K562 (cell line): ENCODE data around the gene SNX9. TPM values are rescaled to one million over a fixed set of nuclear protein-coding genes. Genes with fewer than 3 reads are reported as not detected.
A peak's percentile ranks its signal among the peaks of the same experiment; 100 is the strongest.

Experiments used
- ATAC-seq: fragments of 200-7000 bp; cut with Tn5 transposase; 3 replicates; pipeline ENCODE4 v1.9.1; 2020; ENCODE audit warnings: moderate library complexity
- BruUV-seq: library from RNA; stranded (reverse); fragments of 400-500 nt; replicated peaks from 2 replicates; lab custom pipeline; 2021; lab: Mats Ljungman, UMichigan
- CTCF ChIA-PET: fragments of 300-600 bp; formaldehyde crosslinking; extraction: SDS; loops from one replicate; lab custom pipeline; 2021; ENCODE audit warnings: low intra/inter-chr PET ratio; lab: Yijun Ruan, JAX
- POLR2A ChIA-PET: fragments of 300-600, 350-650 bp; sonication (Branson Sonifier 250); formaldehyde crosslinking; extraction: SDS; loops from one replicate; lab custom pipeline; 2021; ENCODE audit warnings: antibody characterized with exemption, inconsistent platforms; lab: Yijun Ruan, JAX
- DNase-seq, 4 experiments: peaks; one replicate each; pipeline versions ENCODE4 v3.0.0 to v3.0.0-alpha.2; 2011 to 2018; ENCODE audit warnings: low spot score in 3 of 4, mixed read lengths in 3 of 4; ENCODE audit errors: extremely low read depth in 1 of 4
- FAIRE-seq: peaks from 2 replicates; lab custom pipeline; 2011; peaks lifted over from hg19 to GRCh38; lab: Jason Lieb, UNC
- H2AFZ ChIP-seq: 2 replicates; pipeline ENCODE4 v1.6.0; 2011; ENCODE audit warnings: low read depth, low read length, control low read depth, inconsistent platforms
- H3K27ac ChIP-seq: fragments of 200-600 bp; 3 replicates; pipeline ENCODE4 v1.8.0; 2011; ENCODE audit warnings: low read depth, mild to moderate bottlenecking, control low read depth, inconsistent platforms, low read length, moderate library complexity, mixed read lengths; ENCODE audit errors: extremely low read depth
- H3K27me3 ChIP-seq, 2 experiments: fragments of 300-600 bp in 1 of 2; 2 replicates in 1 of 2; 3 replicates in 1 of 2; pipeline versions ENCODE4 v1.6.0 to v1.8.0; 2011; ENCODE audit warnings: inconsistent platforms in 2 of 2, low read length in 2 of 2, mild to moderate bottlenecking in 1 of 2, mixed read lengths in 1 of 2, moderate library complexity in 1 of 2; ENCODE audit not compliant: control insufficient read depth in 2 of 2, insufficient read depth in 2 of 2
- H3K36me3 ChIP-seq: fragments of 300-600 bp; 3 replicates; pipeline ENCODE4 v1.8.0; 2011; ENCODE audit warnings: mild to moderate bottlenecking, low read length, inconsistent platforms; ENCODE audit not compliant: control insufficient read depth, insufficient read depth
- H3K4me1 ChIP-seq, 2 experiments: fragments of 200-600 bp in 1 of 2; replicated peaks in 1 of 2; 2 replicates in 1 of 2; 3 replicates in 1 of 2; pipeline versions ENCODE4 v1.5.1 to v1.8.0; 2011; ENCODE audit warnings: inconsistent platforms in 2 of 2, low read length in 2 of 2, mild to moderate bottlenecking in 1 of 2, mixed read lengths in 1 of 2, moderate library complexity in 1 of 2; ENCODE audit not compliant: control insufficient read depth in 2 of 2, insufficient read depth in 2 of 2
- H3K4me2 ChIP-seq: 2 replicates; pipeline ENCODE4 v1.6.1; 2011; ENCODE audit warnings: low read length, control low read depth, inconsistent platforms, mixed read lengths; ENCODE audit not compliant: insufficient read depth
- H3K4me3 ChIP-seq: fragments of 200-600 bp; sonication (generic), shearing (Covaris generic); 2 replicates; pipeline ENCODE4 v1.5.1; 2016; ENCODE audit warnings: control low read depth, inconsistent platforms
- H3K79me2 ChIP-seq: fragments of 200-600 bp; 3 replicates; pipeline ENCODE4 v1.8.0; 2011; ENCODE audit warnings: low read length, inconsistent platforms; ENCODE audit not compliant: control insufficient read depth, insufficient read depth
- H3K9ac ChIP-seq, 2 experiments: 2 replicates each; pipeline versions ENCODE4 v1.6.0 to v1.6.1; 2011; ENCODE audit warnings: low read depth in 2 of 2, low read length in 2 of 2, control low read depth in 1 of 2, inconsistent platforms in 1 of 2, mild to moderate bottlenecking in 1 of 2, mixed read lengths in 1 of 2; ENCODE audit not compliant: insufficient read depth in 1 of 2
- H3K9me1 ChIP-seq: one replicate; pipeline ENCODE4 v1.6.0; 2011; ENCODE audit warnings: inconsistent platforms, mild to moderate bottlenecking, low read length, moderate library complexity; ENCODE audit not compliant: control insufficient read depth, insufficient read depth
- H3K9me3 ChIP-seq: replicated peaks from 2 replicates; pipeline ENCODE4 v1.5.1; 2011; ENCODE audit warnings: low read depth, low read length, inconsistent platforms; ENCODE audit not compliant: control insufficient read depth, insufficient read depth
- H4K20me1 ChIP-seq: replicated peaks from 2 replicates; pipeline ENCODE4 v1.6.1; 2011; ENCODE audit warnings: low read length, inconsistent platforms, mixed read lengths; ENCODE audit not compliant: control insufficient read depth, insufficient read depth
- ADNP ChIP-seq: fragments of 200-800 bp; sonication (Bioruptor generic); IDR thresholded peaks from 2 replicates; pipeline ENCODE4 v1.6.1; 2016; ENCODE audit warnings: missing genetic modification characterization, missing compliant biosample characterization
- MBD2 ChIP-seq: sonication (generic); IDR thresholded peaks from 2 replicates; pipeline ENCODE4 v1.6.1; 2016; ENCODE audit warnings: low read depth, borderline replicate concordance
- NEUROD1 ChIP-seq: fragments of 150-350 bp; IDR thresholded peaks from 2 replicates; pipeline ENCODE4 v1.6.1; 2014; ENCODE audit warnings: borderline replicate concordance, low read length, low read depth; ENCODE audit not compliant: partially characterized antibody
- ZBTB11 ChIP-seq, 3 experiments: fragments of 200-800 bp in 1 of 3; fragments of 250-450 bp in 1 of 3; fragments of 450-650 bp in 1 of 3; sonication (Bioruptor Pico) in 1 of 3; sonication (Bioruptor generic) in 1 of 3; formaldehyde crosslinking in 1 of 3; IDR thresholded peaks; 2 replicates each; pipeline versions ENCODE4 v1.6.1 to v1.8.0; 2016 to 2022; ENCODE audit warnings: mild to moderate bottlenecking in 2 of 3, missing genetic modification characterization in 2 of 3, missing compliant biosample characterization in 1 of 3, moderate library complexity in 1 of 3
- ZNF12 ChIP-seq: sonication (generic); formaldehyde crosslinking; IDR thresholded peaks from 2 replicates; pipeline ENCODE4 v1.4.0; 2020; ENCODE audit warnings: mild to moderate bottlenecking, missing genetic modification reagents
- ZNF324 ChIP-seq: fragments of 250-450 bp; sonication (Bioruptor Pico); IDR thresholded peaks from 2 replicates; pipeline ENCODE4 v1.4.0; 2020; ENCODE audit warnings: mild to moderate bottlenecking
- WGBS: fragments of 100-300 bp; shearing (Covaris generic); methylation state at CpG from one replicate; pipeline ENCODE4 v1.1.6; 2016; ENCODE audit warnings: low coverage, mixed read lengths; ENCODE audit not compliant: insufficient coverage; ENCODE audit errors: missing lambda C conversion rate; 5-methylcytosine and 5-hydroxymethylcytosine counted together
- in situ Hi-C: fragments of 300-500 bp; cut with MboI; formaldehyde crosslinking; loops from 4 replicates; pipeline ENCODE4 v1.15.0; 2018; ENCODE audit warnings: inconsistent platforms, mixed read lengths
- intact Hi-C: fragments of 100-400 bp; cut with micrococcal nuclease; formaldehyde crosslinking; loops from 2 replicates; pipeline ENCODE4 v1.14.2; 2022
- polyA plus RNA-seq, 8 experiments: library from polyadenylated mRNA; depleted of rRNA in 4 of 8; stranded (reverse) in 5 of 8; unstranded in 3 of 8; fragments of >200 nt; fragmentation: Nextera tagmentation in 2 of 8; fragmentation: Illumina TruSeq in 1 of 8; extraction: Ambion mirVana in 2 of 8; extraction: Trizol in 1 of 8; gene quantifications; 2 replicates each; pipeline versions ENCODE4 v1.2.1 to v1.2.3, GENCODE V29; 2011 to 2014; ENCODE audit warnings: inconsistent platforms in 1 of 8, missing spikeins in 1 of 8
- total RNA-seq, 7 experiments: library from RNA; depleted of rRNA in 6 of 7; stranded (reverse); fragments of >200 nt in 6 of 7; fragmentation: Illumina TruSeq in 2 of 7; extraction: Trizol in 2 of 7; gene quantifications; 2 replicates each; pipeline versions ENCODE4 v1.2.1 to v1.2.3, GENCODE V29; 2011 to 2021; ENCODE audit warnings: low replicate concordance in 1 of 7

Gene SNX9
- total and polyA plus RNA-seq, 9 of the 15 experiments (the other 6 are each of a cell fraction or from before 2014, with no cell fraction given), result 6.0 to 81.7 (median 57.1) TPM

- Histone ChIP-seq H3K4me3 (no peak overlapping the region), H3K27me3 (no peaks in the 10 kb centered on the region), H3K4me1 (peaks cover 19 to 55% of the 10 kb centered on the region in 2 experiments), H3K4me2 (peak overlapping the region; percentile 76), H3K79me2 (peaks cover 99% of the 10 kb centered on the region), H4K20me1 (peaks cover 7% of the 10 kb centered on the region; the same call in 1 of the 2 replicates), H3K9ac (peak overlapping the region; percentile 39 to 59; a peak in 3 of 4 replicates), H3K9me3 (no peaks in the 10 kb centered on the region), H3K9me1 (no peaks in the 10 kb centered on the region), H3K36me3 (peaks cover 12% of the 10 kb centered on the region), H2AFZ (no peak overlapping the region), H3K27ac (peak overlapping the region; percentile 64)
- TF ChIP-seq MBD2, result no peak
- TF ChIP-seq ZNF324 (CRISPR knock-in tag), result no peak
- no peak for TF ChIP-seq ZNF12
- no peak for TF ChIP-seq ADNP (tag)
- 0 out of 6 replicates have a peak, but pooled peaks of 1 of the 3 experiments have one; percentile 27 for TF ChIP-seq ZBTB11 (CRISPR knock-in tag; IDR thresholded peaks at IDR 0.05)
- TF ChIP-seq NEUROD1, result no peak
- CTCF ChIA-PET, result no interaction called here
- 9% methylated on average over 6 of the region's 6 CpGs for WGBS
- ATAC-seq (peak; percentile 61), FAIRE-seq (peak; percentile 64), DNase-seq (peak in 1 of 4 experiments; percentile 62)
- POLR2A ChIA-PET, result interaction anchor here (0.6 to 14.5 kb wide), 6 partner anchors 5 to 397 kb away, joined by 3 to 149 read pairs (median 4); no protein-coding TSS in a partner anchor
- no TSS peak for BruUV-seq
- in situ Hi-C loops (no loop called here), intact Hi-C loops (loop anchor here (2.0 kb wide), 1 partner anchor 20 kb away; no protein-coding TSS in a partner anchor)
Observed at GRCh38 chr6:157840776-157841175, 17.7 kb downstream of the SNX9 start.
